PC-3 (cell line): ENCODE measurements around the gene S100A16. TPM values are rescaled to one million over a fixed set of nuclear protein-coding genes. Genes with fewer than 3 reads are reported as not detected.

Experiments
- ATAC-seq: fragments of 200-7000 bp; cut with Tn5 transposase; 2 replicates; pipeline ENCODE4 v1.9.1; 2020; ENCODE audit warnings: mild to moderate bottlenecking, moderate library complexity
- BruUV-seq: library from RNA; stranded (reverse); fragments of 400-500 nt; replicated peaks from 2 replicates; lab custom pipeline; 2021; lab: Mats Ljungman, UMichigan
- CTCF ChIA-PET: fragments of 300-600 bp; sonication (Branson Sonifier 250); formaldehyde crosslinking; loops from one replicate; lab custom pipeline; 2022; ENCODE audit warnings: antibody characterized with exemption; lab: Charles Lee
- POLR2A ChIA-PET: fragments of 300-600 bp; sonication (Branson Sonifier 250); formaldehyde crosslinking; loops from one replicate; lab custom pipeline; 2022; ENCODE audit warnings: antibody characterized with exemption; ENCODE audit not compliant: unreplicated experiment; lab: Charles Lee
- DNase-seq: peaks from one replicate; pipeline ENCODE4 v3.0.0-alpha.2; 2015
- H2AFZ ChIP-seq: fragments of 300-600 bp; sonication (generic); 2 replicates; pipeline ENCODE4 v1.6.0; 2016; ENCODE audit warnings: antibody characterized with exemption, low read length
- H3F3A ChIP-seq: fragments of 300-600 bp; sonication (generic); one replicate; pipeline ENCODE4 v1.6.0; 2017; ENCODE audit warnings: antibody characterized with exemption, low read length, control low read depth, mild to moderate bottlenecking; ENCODE audit not compliant: unreplicated experiment
- H3K27ac ChIP-seq: fragments of 300-600 bp; sonication (generic); 2 replicates; pipeline ENCODE4 v1.5.1; 2016; ENCODE audit warnings: mild to moderate bottlenecking, low read length
- H3K27me3 ChIP-seq: fragments of 300-600 bp; sonication (generic); 2 replicates; pipeline ENCODE4 v1.6.1; 2016; ENCODE audit warnings: low read length, mixed read lengths
- H3K36me3 ChIP-seq: fragments of 300-600 bp; sonication (generic); 2 replicates; pipeline ENCODE4 v1.6.1; 2016; ENCODE audit warnings: low read depth, mixed run types, low read length, mixed read lengths
- H3K4me1 ChIP-seq: fragments of 300-600 bp; sonication (generic); 2 replicates; pipeline ENCODE4 v1.5.1; 2016; ENCODE audit warnings: low read length; ENCODE audit not compliant: insufficient read depth
- H3K4me2 ChIP-seq: fragments of 300-600 bp; sonication (generic); 2 replicates; pipeline ENCODE4 v1.6.0; 2016; ENCODE audit warnings: low read length
- H3K4me3 ChIP-seq: fragments of 300-600 bp; sonication (generic); 2 replicates; pipeline ENCODE4 v1.5.1; 2016; ENCODE audit warnings: mild to moderate bottlenecking, low read length, mixed read lengths
- H3K79me2 ChIP-seq: fragments of 300-600 bp; sonication (generic); 2 replicates; pipeline ENCODE4 v1.6.1; 2017; ENCODE audit warnings: low read length, mixed read lengths
- H3K9ac ChIP-seq: fragments of 300-600 bp; sonication (generic); 2 replicates; pipeline ENCODE4 v1.6.0; 2016; ENCODE audit warnings: mild to moderate bottlenecking, low read length
- H3K9me2 ChIP-seq: fragments of 300-600 bp; sonication (generic); replicated peaks from 2 replicates; pipeline ENCODE4 v1.6.1; 2016; ENCODE audit warnings: mixed run types, low read length, mixed read lengths
- H3K9me3 ChIP-seq: fragments of 300-600 bp; sonication (generic); 2 replicates; pipeline ENCODE4 v1.6.1; 2016; ENCODE audit warnings: low read length, mixed read lengths
- H4K20me1 ChIP-seq: fragments of 300-600 bp; sonication (generic); 2 replicates; pipeline ENCODE4 v1.6.1; 2016; ENCODE audit warnings: low read length, mixed read lengths
- CTCF ChIP-seq: fragments of 300-600 bp; sonication (generic); conservative IDR thresholded peaks from 2 replicates; pipeline ENCODE4 v1.5.1; 2017; ENCODE audit warnings: antibody characterized with exemption, low read depth, mild to moderate bottlenecking, low read length
- EZH2 ChIP-seq: fragments of 300-600 bp; sonication (generic); IDR thresholded peaks from one replicate; pipeline ENCODE4 v1.6.1; 2017; ENCODE audit warnings: antibody characterized with exemption, mild to moderate bottlenecking, low read length; ENCODE audit not compliant: unreplicated experiment
- EZH2phosphoT487 ChIP-seq: fragments of 300-600 bp; sonication (generic); IDR thresholded peaks from 2 replicates; pipeline ENCODE4 v1.6.1; 2018; ENCODE audit warnings: mild to moderate bottlenecking, antibody characterized with exemption, low read length, borderline replicate concordance
- intact Hi-C: fragments of 100-400 bp; cut with micrococcal nuclease; formaldehyde crosslinking; loops from 2 replicates; pipeline ENCODE4 v1.9.0; 2023
- total RNA-seq: library from RNA; depleted of rRNA; stranded (reverse); fragments of >200 nt; gene quantifications from 2 replicates; pipeline ENCODE4 v1.2.3, GENCODE V29; 2014

Gene S100A16
- total RNA-seq, 1 experiment from 2014 or later, result 1,254 TPM

GRCh38 chr1:153567621-153568366, 45.1 kb downstream of the S100A16 start:
- intact Hi-C loops, result loop anchor here (1.0 kb wide), 3 partner anchors 34 to 215 kb away; no protein-coding TSS in a partner anchor
- peaks cover 69% of the 10 kb centered on the region for H3K4me1 ChIP-seq
- ChIA-PET CTCF (interaction anchor here (0.6 to 1.7 kb wide), 12 partner anchors 23 to 190 kb away, joined by 3 to 24 read pairs (median 4); partner anchors contain the start of genes S100A13, S100A16, S100A4 and S100A5), POLR2A (interaction anchor here (0.5 to 1.8 kb wide), 8 partner anchors 27 to 68 kb away, joined by 4 to 47 read pairs (median 7); partner anchors contain the start of genes CHTOP, S100A16, S100A5 and S100A6)
- no peaks in the 10 kb centered on the region for H4K20me1 ChIP-seq
- no peaks in the 10 kb centered on the region for H3K9me2 ChIP-seq
- H3K27ac ChIP-seq, result peak overlapping the region; percentile 100
- no peaks in the 10 kb centered on the region for H3K9me3 ChIP-seq
- H3K79me2 ChIP-seq, result peaks cover 31% of the 10 kb centered on the region
- no peak for TF ChIP-seq EZH2phosphoT487
- no peak for TF ChIP-seq EZH2
- TF ChIP-seq CTCF, result no peak
- peak overlapping the region; percentile 37 for H3K4me3 ChIP-seq
- TSS peak; percentile 71 for BruUV-seq
- no peaks in the 10 kb centered on the region for H3K36me3 ChIP-seq
- DNase-seq (peak; percentile 98), ATAC-seq (peak; percentile 10)
- H3K27me3 ChIP-seq, result no peaks in the 10 kb centered on the region
- H3F3A ChIP-seq, result peaks cover 8% of the 10 kb centered on the region
- H2AFZ ChIP-seq, result peak overlapping the region; percentile 3; the same call in 1 of the 2 replicates
- peak overlapping the region; percentile 73 for H3K4me2 ChIP-seq
- peak overlapping the region; percentile 94 for H3K9ac ChIP-seq

GRCh38 chr1:153566414-153567371, 46.2 kb downstream of the S100A16 start:
- ATAC-seq (peak; percentile 66), DNase-seq (peak; percentile 99)
- H3K36me3 ChIP-seq, result no peaks in the 10 kb centered on the region
- no peaks in the 10 kb centered on the region for H3K9me3 ChIP-seq
- no peaks in the 10 kb centered on the region for H3K9me2 ChIP-seq
- TF ChIP-seq CTCF (no peak), EZH2 (no peak), EZH2phosphoT487 (no peak)
- CTCF ChIA-PET, result interaction anchor here (0.5 to 2.1 kb wide), 7 partner anchors 22 to 120 kb away, joined by 3 to 25 read pairs (median 4); partner anchors contain the start of genes CHTOP, S100A13 and S100A6
- no peak overlapping the region for H2AFZ ChIP-seq
- peak overlapping the region; percentile 100 for H3K27ac ChIP-seq
- POLR2A ChIA-PET, result interaction anchor here (0.6 to 2.1 kb wide), 19 partner anchors 9 to 345 kb away, joined by 3 to 35 read pairs (median 7); partner anchors contain the start of genes S100A13, S100A16, S100A4 and S100A5
- no peaks in the 10 kb centered on the region for H4K20me1 ChIP-seq
- peaks cover 8% of the 10 kb centered on the region for H3F3A ChIP-seq
- intact Hi-C loops, result loop anchor here (1.0 kb wide), 2 partner anchors 21 to 43 kb away; partner anchors contain the start of gene S100A4
- no peaks in the 10 kb centered on the region for H3K27me3 ChIP-seq
- H3K4me1 ChIP-seq, result peaks cover 60% of the 10 kb centered on the region
- peak overlapping the region; percentile 42 for H3K4me3 ChIP-seq
- H3K79me2 ChIP-seq, result peaks cover 38% of the 10 kb centered on the region
- peak overlapping the region; percentile 94 for H3K9ac ChIP-seq
- BruUV-seq, result TSS peak; percentile 73
- peak overlapping the region; percentile 73 for H3K4me2 ChIP-seq
